HG03571 (cell line): Measurements from ENCODE around the gene SACS.
A peak's percentile ranks its signal among the peaks of the same experiment; 100 is the strongest.

Experiments used
- ATAC-seq: cut with Tn5 transposase; IDR thresholded peaks from one replicate; pipeline ENCODE4 v1.9.1; 2021; ENCODE audit not compliant: unreplicated experiment

Gene SACS, protein sequence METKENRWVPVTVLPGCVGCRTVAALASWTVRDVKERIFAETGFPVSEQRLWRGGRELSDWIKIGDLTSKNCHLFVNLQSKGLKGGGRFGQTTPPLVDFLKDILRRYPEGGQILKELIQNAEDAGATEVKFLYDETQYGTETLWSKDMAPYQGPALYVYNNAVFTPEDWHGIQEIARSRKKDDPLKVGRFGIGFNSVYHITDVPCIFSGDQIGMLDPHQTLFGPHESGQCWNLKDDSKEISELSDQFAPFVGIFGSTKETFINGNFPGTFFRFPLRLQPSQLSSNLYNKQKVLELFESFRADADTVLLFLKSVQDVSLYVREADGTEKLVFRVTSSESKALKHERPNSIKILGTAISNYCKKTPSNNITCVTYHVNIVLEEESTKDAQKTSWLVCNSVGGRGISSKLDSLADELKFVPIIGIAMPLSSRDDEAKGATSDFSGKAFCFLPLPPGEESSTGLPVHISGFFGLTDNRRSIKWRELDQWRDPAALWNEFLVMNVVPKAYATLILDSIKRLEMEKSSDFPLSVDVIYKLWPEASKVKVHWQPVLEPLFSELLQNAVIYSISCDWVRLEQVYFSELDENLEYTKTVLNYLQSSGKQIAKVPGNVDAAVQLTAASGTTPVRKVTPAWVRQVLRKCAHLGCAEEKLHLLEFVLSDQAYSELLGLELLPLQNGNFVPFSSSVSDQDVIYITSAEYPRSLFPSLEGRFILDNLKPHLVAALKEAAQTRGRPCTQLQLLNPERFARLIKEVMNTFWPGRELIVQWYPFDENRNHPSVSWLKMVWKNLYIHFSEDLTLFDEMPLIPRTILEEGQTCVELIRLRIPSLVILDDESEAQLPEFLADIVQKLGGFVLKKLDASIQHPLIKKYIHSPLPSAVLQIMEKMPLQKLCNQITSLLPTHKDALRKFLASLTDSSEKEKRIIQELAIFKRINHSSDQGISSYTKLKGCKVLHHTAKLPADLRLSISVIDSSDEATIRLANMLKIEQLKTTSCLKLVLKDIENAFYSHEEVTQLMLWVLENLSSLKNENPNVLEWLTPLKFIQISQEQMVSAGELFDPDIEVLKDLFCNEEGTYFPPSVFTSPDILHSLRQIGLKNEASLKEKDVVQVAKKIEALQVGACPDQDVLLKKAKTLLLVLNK (N-terminal part only)

GRCh38 chr13:23433171-23434153, at the start of gene SACS:
Gene SACS, minus strand, starts transcription at chr13:23433702. Its CDS starts 22,463 bp downstream, at chr13:23411239.
- no peak for ATAC-seq

GRCh38 chr13:23480324-23480723, 46.8 kb upstream of the SACS start:
- no peak for ATAC-seq

DNA sequence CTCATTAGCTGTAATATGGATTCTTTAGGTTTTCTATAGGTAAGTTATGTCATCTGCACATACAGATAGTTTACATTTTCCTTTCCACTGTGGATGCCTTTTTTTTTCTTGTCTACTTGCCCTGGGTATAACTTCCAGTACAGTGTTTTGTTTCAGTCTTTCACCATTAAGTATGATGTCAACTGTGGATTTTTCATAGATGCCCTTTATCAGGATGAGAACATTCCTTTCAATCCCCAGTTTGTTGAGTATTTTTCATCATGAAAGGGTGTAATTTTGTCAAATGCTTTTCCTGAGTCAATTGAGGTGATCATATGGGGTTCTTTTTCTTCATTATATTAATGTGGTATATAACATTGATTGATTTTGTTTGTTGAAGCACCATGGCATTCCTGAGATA, 43.6 kb upstream of the SACS start:
- no peak for ATAC-seq

DNA sequence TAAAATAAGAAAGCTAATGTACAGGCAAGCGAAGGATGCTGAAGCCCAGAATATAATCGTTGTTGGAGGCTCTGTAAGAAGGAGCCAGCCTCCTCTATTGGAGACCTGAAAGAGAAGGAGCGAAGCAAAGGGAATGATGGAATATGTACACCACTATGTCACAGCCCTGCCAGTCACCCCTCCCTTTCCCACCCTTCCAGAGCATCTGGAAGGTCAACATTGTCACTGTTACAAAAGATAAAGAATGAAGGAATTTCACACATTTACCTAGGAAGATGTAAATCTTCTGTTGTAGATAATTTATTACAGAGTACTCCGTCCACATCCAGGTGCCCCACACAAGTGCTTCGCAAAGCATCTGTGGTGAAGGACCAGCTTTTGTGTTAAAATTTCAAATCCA, 39.7 kb upstream of the SACS start:
- ATAC-seq: no peak

GRCh38 chr13:23472189-23472588, 38.7 kb upstream of the SACS start:
- ATAC-seq: no peak

DNA sequence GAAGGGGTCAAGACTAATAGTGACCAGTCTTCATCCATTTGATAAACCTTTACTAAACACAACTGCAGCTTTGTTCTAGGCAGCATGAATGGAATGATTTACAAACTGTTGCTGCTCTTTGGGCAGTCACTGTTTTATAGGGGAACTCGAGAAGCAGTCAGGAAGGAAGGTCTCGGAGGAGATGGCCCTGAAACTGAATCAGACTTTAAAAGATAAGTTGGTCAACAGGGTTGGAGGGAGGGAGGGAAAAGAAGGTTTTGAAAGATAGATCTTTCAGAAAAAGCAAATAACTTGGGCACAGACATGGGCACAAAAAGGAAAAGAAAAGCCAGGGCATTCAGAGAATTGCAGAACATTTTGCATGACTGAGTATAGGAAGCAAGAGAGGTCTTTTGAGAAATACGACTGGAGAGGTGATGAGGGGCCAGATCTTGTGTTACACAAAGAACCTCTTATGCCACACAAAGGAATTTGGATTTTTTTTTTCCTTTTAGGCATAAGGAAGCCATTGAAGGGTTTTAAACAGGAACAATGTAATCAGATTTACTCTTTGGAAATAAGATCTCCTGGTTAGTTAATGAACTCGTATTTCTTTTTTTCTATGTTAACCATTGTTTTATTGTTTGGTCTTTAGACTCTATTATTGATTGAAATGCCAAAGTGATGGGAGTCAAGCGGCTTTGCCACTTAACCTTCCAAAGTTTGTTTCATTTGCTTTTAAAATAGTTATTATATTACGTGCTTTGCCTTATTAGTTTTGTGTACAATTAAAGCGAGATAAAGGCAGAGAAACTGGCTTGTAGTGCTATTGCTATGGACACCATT, 37.5 kb upstream of the SACS start:
- ATAC-seq: no peak

DNA sequence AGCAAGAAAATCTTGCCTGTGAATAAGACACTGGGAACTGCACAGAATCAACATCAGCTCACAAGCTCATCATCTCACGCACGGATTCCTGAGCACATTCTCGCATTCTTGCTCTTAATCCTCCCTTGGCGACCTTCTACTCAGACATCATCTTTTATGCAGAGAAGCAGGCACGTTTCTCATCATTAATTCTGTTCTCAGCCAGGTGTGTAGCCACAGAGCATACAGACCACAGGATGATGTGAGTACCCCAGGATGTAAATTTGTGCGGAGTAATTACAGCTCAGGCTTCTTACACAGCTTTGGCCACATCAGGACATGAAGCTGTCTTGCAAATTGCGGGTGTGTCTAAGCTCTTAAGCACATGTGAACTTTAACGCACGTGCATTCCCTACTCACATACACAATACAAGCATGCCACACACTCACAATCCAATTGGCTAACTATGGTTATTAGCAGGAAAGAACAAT, 36.5 kb upstream of the SACS start:
- ATAC-seq: no peak

GRCh38 chr13:23468811-23469210, 35.3 kb upstream of the SACS start:
- ATAC-seq: no peak

- ATAC-seq: no peak
Measured at GRCh38 chr13:23467932-23468278, 34.4 kb upstream of the SACS start.

- ATAC-seq: peak; percentile 4
Measured at GRCh38 chr13:23467048-23467931, 33.8 kb upstream of the SACS start.

DNA sequence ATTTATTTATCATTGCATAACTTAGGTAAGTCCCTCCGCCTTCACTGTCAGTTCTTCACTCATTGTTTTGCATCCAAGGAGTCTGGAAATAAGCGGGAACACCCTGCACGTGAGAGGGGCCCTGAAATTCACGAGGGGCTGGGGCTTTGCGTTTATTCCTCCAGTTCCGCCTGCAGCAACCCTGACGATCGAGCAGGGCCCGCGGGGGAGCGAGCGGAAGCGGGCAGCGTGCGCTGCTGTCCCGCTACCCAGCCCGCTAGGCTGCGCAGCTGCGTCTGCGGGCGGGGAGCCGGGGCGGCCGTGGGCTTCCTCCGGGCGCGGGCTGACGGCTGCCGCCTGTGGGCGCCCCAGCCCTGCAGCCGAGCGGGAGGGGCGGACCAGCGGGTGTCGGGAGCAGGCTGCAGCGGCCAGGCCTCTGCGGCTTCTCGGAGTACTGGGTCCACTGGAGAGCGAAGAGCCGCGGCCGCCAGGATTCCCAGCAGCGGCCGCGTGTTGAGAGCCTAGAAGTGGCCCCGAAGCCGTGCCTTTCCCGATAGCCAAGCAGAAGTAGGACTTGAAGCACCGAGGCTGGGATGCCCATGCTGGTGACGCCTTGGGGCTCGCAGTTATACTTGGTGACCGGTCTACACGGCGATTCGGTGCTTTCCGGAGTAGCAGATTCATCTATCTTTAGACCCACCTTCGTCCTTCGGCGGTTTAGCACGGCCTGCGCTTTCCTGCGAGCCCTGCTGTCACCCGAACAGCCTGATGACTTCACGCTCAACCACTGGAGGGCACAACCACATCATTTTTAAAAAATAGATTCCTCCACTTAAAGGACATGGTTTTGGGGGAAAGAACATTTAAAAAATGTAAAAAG, 32.9 kb upstream of the SACS start:
- ATAC-seq: peak; percentile 86

DNA sequence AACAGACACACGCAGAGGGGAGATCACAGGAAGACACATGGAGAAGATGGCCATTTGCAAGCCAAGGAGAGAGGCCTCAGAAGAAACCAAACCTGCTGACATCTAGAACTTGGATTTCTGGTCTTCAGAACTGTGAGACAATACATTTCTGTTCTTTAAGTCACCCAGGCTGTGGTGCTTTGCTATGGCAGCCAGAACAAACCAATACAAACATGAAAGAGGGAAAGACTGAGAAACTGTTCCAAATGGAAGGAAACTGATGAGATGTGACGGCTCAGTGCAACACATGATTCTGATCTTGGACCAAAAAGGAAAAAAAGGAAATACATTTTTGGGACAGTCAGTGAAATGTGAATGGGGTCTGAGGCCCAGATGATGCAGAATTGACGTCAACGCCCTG, 30.2 kb upstream of the SACS start:
- ATAC-seq: no peak

- no peak for ATAC-seq
Measured at GRCh38 chr13:23462815-23463559, 29.5 kb upstream of the SACS start.

DNA sequence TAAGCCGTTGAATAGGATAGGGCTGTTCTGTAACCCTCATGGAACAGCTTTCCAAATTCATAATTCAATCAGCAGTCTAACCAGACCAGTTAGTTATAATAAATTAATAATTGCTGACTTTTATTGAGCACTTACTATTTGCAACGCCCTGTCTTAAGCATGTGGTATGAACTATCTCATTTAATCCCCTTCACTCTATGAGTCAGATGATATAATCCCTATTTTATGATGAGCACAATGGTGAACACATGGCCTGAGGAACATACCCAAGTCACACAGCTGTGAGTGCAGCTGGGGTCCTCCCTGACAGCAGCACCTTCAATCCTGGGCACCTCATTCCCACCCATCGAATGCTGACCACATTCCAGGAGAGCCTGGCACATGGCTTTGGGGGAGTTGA, 28.0 kb upstream of the SACS start:
- no peak for ATAC-seq

- no peak for ATAC-seq
Measured at GRCh38 chr13:23460921-23461320, 27.4 kb upstream of the SACS start.

DNA sequence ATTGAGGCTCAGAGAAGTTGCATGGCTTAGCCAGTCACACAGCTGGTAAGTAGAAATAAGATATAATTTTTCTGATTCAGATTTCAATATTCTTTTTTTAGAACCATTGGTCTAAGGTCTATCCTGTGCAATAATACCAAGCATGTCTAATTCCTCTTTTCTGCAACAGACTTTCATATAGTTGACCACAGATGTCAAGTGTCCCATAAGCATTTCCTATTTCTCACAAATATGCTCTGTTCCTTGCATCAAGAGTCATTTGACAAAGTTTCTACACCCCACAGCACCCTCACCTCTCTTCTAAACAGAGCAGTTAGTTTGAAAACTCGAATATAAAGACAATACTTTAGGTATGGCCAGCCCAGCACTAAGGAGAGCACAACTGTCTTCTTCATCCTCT, 26.8 kb upstream of the SACS start:
- peak; percentile 85 for ATAC-seq

- ATAC-seq: no peak
Measured at GRCh38 chr13:23458989-23459388, 25.5 kb upstream of the SACS start.
